HuH-7 (cell line): ENCODE measurements around the gene TGFA.

Experiments
- DNase-seq: peaks from one replicate; pipeline ENCODE4 v3.0.0; 2011; ENCODE audit warnings: low spot score

The TGFA gene

GRCh38 chr2:70463581-70463980 lies 90.0 kb downstream of the TGFA start:
- no peak for DNase-seq

GRCh38 chr2:70461981-70462876 lies 91.4 kb downstream of the TGFA start:
- DNase-seq = no peak

- DNase-seq = no peak
Observed at GRCh38 chr2:70461414-70461813, 92.2 kb downstream of the TGFA start.

GRCh38 chr2:70460333-70460732 lies 93.3 kb downstream of the TGFA start:
- no peak for DNase-seq

GRCh38 chr2:70458661-70459060 lies 95.0 kb downstream of the TGFA start:
- DNase-seq = no peak

GRCh38 chr2:70456585-70457495 lies 96.8 kb downstream of the TGFA start:
- no peak for DNase-seq

GRCh38 chr2:70454936-70455544 lies 98.6 kb downstream of the TGFA start:
- no peak for DNase-seq

DNA sequence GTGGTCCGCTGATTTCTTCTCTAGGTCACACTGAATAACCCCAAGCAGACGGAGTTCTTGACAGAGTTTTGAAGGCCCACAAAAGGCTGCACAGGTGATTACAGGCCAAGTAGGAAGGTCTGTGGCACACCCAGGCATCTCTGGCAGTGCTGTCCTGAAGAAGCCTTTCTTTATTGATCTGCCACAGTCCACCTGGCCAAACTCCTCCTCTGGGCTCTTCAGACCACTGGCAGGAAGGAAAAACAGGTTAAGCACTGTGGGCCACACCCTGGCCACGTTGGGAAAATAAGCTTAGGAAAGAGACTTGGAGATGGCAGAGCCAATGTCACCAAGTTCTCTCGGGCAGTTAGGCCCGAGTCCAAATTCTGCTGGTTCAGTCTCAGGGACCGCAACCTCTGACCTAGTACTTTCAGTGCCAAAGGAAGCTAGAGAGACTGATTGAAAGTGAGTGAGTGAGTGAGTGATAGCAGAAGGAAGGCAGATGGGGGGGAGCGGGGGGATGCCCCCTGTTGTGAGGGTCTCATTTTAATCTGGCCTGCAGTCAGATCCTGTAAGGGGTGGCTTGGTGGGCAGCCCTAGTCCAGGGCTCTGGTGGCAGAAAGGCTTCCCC lies 102.9 kb downstream of the TGFA start:
- no peak for DNase-seq

GRCh38 chr2:70448041-70448440 lies 105.6 kb downstream of the TGFA start:
- DNase-seq = no peak

- DNase-seq = no peak
Observed at GRCh38 chr2:70443726-70444125, 109.9 kb downstream of the TGFA start.

DNA sequence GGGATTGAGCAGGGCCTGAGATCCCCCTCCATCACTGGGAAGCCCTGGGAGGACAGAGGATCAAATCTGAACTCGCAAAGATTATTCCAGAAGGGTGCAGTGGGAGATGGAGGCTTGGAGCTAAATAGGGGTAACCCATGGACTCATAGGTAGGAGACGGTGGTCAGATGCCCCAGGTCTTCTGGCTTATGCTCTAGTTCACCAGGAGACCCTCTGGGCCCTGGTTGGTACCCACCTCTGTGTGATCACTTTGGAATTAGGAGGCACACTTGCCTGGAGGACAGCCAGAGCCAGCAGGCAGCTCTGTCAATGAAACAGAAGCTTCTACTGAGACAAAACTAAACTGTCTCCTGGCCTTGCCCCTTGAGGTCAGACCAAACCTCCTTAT lies 110.6 kb downstream of the TGFA start:
- DNase-seq = no peak

GRCh38 chr2:70442301-70443077 lies 111.1 kb downstream of the TGFA start:
- DNase-seq = no peak

DNA sequence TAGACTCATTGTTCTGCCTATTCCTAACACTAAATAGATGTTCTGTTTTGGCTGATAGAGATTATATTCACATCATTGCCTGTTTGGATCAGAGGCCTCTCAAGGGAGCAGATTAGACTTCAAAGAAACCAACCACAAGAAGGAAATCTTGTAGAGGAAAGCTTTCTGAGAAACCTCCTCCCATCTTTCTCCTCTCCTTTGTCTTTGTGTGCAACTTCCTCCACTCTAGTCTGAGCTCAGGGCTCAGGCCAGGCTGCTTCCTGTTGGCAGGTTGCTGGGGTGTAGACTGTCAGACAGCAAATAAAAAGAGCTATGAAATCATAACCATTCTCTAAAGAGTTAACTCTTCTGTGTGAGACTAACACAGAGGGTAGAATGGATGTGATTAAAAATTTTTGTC lies 113.0 kb downstream of the TGFA start:
- DNase-seq = no peak

- DNase-seq = no peak
Observed at GRCh38 chr2:70435138-70435537, 118.5 kb downstream of the TGFA start.

DNA sequence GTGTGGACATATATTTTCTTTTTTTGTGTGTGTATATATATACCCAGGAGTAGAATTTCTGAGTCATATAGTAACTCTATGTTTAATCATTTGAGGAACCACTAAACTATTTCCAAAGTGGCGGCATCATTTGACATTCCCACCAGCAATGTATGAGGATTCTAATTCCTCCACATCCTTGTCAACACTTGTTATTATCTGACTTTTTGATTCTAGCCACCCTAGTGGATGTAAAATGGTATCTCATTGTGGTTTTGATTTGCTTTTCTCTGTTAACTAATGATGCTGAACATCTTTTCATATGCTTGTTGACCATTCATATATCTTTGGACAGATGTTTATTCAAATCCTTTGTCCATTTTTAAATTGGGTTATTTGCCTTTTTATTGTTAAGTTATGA lies 120.3 kb downstream of the TGFA start:
- no peak for DNase-seq

GRCh38 chr2:70431716-70432347 lies 121.8 kb downstream of the TGFA start:
- DNase-seq = no peak

DNA sequence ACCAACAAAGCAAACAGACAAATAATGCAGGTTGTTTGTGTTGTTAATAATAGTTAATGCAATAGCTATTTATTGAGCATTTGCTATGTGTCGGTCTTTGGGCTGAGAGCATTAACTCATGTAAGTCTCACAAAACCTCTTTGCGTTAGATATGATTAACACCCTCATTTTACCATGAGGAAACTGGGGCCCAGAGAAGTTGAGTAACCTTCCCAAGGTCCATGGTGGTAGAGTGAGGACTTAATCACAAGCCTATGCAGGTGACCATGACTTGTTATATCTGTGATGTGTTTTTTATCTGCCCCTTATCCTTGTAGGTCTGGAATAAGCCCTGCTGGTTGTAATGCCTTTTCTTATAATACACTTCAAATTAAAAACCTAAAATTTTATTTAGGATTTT lies 127.3 kb downstream of the TGFA start:
- no peak for DNase-seq

- DNase-seq = no peak
Observed at GRCh38 chr2:70425682-70426301, 127.8 kb downstream of the TGFA start.

DNA sequence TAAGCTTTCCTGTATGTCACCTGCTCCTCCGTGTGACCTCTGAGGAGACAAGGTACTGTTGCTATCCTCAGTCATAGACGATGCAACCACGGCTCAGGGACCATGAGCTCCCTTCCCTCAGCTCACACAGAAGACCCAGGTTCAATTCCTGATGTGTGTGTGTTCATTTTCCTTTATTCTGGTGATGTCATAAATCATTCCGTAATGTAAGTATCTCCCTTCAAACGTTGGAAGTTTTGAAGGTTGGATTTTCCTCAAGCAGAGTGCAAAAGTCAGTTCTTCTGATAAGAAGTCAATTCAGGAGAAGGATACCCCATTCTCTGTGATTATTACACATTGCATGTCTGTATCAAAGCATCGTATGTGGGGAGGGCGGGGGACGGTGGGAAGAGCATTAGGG lies 132.9 kb downstream of the TGFA start:
- no peak for DNase-seq

DNA sequence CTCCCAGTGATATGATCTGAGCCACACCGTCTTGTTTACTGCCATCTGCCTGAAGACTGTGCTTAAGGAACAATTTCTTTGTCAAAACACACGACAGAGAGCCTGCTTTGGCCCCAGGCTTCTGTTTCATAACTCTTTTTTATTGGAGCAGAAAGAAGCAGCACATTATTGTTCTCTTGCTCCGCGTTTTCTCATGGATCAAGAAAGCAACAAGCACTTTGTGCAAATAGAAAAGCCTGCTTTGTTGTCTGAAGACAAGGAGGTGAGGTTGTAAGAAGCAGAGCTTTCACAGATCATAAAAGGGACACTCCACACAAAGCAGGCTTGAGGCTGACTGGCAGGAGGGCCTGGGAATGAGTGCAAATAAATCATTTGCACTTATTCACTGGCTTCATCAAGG lies 133.5 kb downstream of the TGFA start:
- no peak for DNase-seq
